ENCODE results near the gene DAB2IP. TPM values are rescaled to one million over a fixed set of nuclear protein-coding genes. Genes with fewer than 3 reads are reported as not detected.
"Not testable (repeated sequence)": the region's sequence is repeated elsewhere in the genome, so short reads cannot be mapped to it uniquely, and the experiment has no call there.

The DAB2IP gene
- total and polyA plus RNA-seq, 2 donors (not counting 1 experiment from before 2014, with no cell fraction given): 14.6 to 16.5 TPM

DNA sequence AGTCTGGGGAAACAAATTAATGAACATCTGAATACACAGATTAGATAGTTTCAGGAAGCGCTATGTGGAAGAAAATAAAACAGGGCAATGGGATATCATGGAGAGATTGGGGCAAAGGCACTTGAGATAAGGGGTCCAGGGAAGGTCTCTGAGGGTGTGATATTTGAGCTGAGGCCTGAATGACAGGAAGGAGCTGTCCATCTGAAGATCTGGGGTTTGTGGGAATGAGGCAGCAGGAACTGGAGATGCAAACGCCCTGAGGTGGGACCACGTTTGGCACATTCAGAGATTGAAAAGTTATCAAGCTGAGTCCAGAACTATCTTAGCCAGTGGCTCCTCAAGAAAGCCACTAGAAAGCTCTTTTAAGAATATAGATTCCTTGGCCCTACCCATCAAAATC is 8.7 kb upstream of the DAB2IP start:
- TF ChIP-seq, protein P1, sequence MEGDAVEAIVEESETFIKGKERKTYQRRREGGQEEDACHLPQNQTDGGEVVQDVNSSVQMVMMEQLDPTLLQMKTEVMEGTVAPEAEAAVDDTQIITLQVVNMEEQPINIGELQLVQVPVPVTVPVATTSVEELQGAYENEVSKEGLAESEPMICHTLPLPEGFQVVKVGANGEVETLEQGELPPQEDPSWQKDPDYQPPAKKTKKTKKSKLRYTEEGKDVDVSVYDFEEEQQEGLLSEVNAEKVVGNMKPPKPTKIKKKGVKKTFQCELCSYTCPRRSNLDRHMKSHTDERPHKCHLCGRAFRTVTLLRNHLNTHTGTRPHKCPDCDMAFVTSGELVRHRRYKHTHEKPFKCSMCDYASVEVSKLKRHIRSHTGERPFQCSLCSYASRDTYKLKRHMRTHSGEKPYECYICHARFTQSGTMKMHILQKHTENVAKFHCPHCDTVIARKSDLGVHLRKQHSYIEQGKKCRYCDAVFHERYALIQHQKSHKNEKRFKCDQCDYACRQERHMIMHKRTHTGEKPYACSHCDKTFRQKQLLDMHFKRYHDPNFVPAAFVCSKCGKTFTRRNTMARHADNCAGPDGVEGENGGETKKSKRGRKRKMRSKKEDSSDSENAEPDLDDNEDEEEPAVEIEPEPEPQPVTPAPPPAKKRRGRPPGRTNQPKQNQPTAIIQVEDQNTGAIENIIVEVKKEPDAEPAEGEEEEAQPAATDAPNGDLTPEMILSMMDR (conservative IDR thresholded peaks at IDR 0.05 in 1 of 2, IDR thresholded peaks at IDR 0.05 in 1 of 2; ENCODE audit: low read depth in 1 of 2, low read length in 2 of 2): no peak
- no peak for TF ChIP-seq EZH2 (IDR thresholded peaks at IDR 0.05; ENCODE audit: low read length, missing control alignments)
- Histone ChIP-seq H3K79me2 (ENCODE audit: control insufficient read depth, insufficient read depth, low read length) (no peaks in the 10 kb centered on the region), H3K4me1 (ENCODE audit: control insufficient read depth, extremely low read depth, insufficient read depth, low read length) (peaks cover 5% of the 10 kb centered on the region), H3K9ac (ENCODE audit: insufficient read depth, low read length) (no peak overlapping the region), H4K20me1 (ENCODE audit: control insufficient read depth, extremely low read depth, insufficient read depth, low read length) (no peaks in the 10 kb centered on the region), H3K27me3 (ENCODE audit: control insufficient read depth, insufficient read depth, low read length) (peaks cover 3% of the 10 kb centered on the region), H3K4me2 (ENCODE audit: extremely low read depth, insufficient read depth, low read length) (no peak overlapping the region), H2AFZ (ENCODE audit: low read length) (no peak overlapping the region), H3K9me3 (ENCODE audit: control insufficient read depth, insufficient read depth, low read depth, low read length) (no peaks in the 10 kb centered on the region), H3K27ac (ENCODE audit: insufficient read depth, low read length) (no peak overlapping the region), H3K36me3 (ENCODE audit: control insufficient read depth, insufficient read depth, low read length) (no peaks in the 10 kb centered on the region), H3K4me3 (replicated peaks in 1 of 4; ENCODE audit: control extremely low read depth in 1 of 4, insufficient read depth in 1 of 4, low read depth in 3 of 4, low read length in 4 of 4) (no peak overlapping the region)
- no peak for DNase-seq (ENCODE audit: low read depth in 2 of 2)

DNA sequence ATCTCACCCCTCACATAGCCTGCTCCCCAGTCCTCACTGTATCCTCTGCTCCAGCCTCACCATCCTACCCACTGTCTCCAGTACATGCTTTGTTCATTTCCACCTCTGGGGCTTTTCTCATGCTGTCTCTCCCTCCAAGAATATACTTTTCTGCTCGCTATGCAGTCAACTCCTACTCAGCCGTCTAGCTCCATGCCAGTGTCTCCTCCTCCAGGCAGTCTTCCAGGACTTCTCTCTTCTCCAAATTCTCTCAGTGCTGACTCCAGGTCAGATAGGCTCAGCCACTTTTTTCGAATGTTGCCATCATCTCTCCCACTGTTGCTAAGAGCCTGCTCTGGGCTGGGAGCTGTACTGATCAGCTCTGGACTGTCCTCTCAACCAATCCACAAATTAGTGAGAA is 8.0 kb upstream of the DAB2IP start:
- Histone ChIP-seq H3K9ac (ENCODE audit: insufficient read depth, low read length) (no peak overlapping the region), H3K4me1 (ENCODE audit: control insufficient read depth, extremely low read depth, insufficient read depth, low read length) (no peaks in the 10 kb centered on the region), H3K4me3 (replicated peaks in 1 of 4; ENCODE audit: control extremely low read depth in 1 of 4, insufficient read depth in 1 of 4, low read depth in 3 of 4, low read length in 4 of 4) (no peak overlapping the region), H4K20me1 (ENCODE audit: control insufficient read depth, extremely low read depth, insufficient read depth, low read length) (no peaks in the 10 kb centered on the region), H3K9me3 (ENCODE audit: control insufficient read depth, insufficient read depth, low read depth, low read length) (no peaks in the 10 kb centered on the region), H2AFZ (ENCODE audit: low read length) (no peak overlapping the region), H3K36me3 (ENCODE audit: control insufficient read depth, insufficient read depth, low read length) (no peaks in the 10 kb centered on the region), H3K4me2 (ENCODE audit: extremely low read depth, insufficient read depth, low read length) (no peak overlapping the region), H3K27ac (ENCODE audit: insufficient read depth, low read length) (no peak overlapping the region), H3K79me2 (ENCODE audit: control insufficient read depth, insufficient read depth, low read length) (no peaks in the 10 kb centered on the region), H3K27me3 (ENCODE audit: control insufficient read depth, insufficient read depth, low read length) (peaks cover 3% of the 10 kb centered on the region)
- no peak for DNase-seq (ENCODE audit: low read depth in 2 of 2)
- TF ChIP-seq, protein P1 (conservative IDR thresholded peaks at IDR 0.05 in 1 of 2, IDR thresholded peaks at IDR 0.05 in 1 of 2; ENCODE audit: low read depth in 1 of 2, low read length in 2 of 2): no peak
- no peak for TF ChIP-seq EZH2 (IDR thresholded peaks at IDR 0.05; ENCODE audit: low read length, missing control alignments)

DNA sequence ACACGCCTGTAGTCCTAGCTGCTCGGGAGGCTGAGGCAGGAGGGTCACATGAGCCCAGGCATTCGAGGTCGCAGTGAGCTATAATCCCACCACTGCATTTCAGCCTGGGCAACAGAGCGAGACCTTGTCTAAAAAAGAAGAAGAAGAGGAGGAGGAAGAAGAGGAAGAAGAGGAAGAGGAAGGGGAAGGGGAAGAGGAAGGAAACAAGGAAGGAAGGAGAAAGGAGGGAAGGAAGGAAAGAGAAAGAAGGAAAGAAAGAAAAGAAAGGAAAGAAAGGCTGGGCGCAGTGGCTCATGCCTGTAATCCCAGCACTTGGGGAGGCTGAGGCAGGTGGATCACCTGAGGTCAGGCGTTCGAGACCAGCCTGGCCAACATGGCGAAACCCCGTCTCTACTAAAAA is 7.4 kb upstream of the DAB2IP start:
- H3K9me3 ChIP-seq (ENCODE audit: control insufficient read depth, insufficient read depth, low read depth, low read length); H3K4me3 ChIP-seq (replicated peaks in 1 of 4; ENCODE audit: control extremely low read depth in 1 of 4, insufficient read depth in 1 of 4, low read depth in 3 of 4, low read length in 4 of 4); H3K4me1 ChIP-seq (ENCODE audit: control insufficient read depth, extremely low read depth, insufficient read depth, low read length); H4K20me1 ChIP-seq (ENCODE audit: control insufficient read depth, extremely low read depth, insufficient read depth, low read length); H3K27me3 ChIP-seq (ENCODE audit: control insufficient read depth, insufficient read depth, low read length); H3K4me2 ChIP-seq (ENCODE audit: extremely low read depth, insufficient read depth, low read length); H3K36me3 ChIP-seq (ENCODE audit: control insufficient read depth, insufficient read depth, low read length); DNase-seq (ENCODE audit: low read depth in 2 of 2); H3K79me2 ChIP-seq (ENCODE audit: control insufficient read depth, insufficient read depth, low read length); H3K27ac ChIP-seq (ENCODE audit: insufficient read depth, low read length); H2AFZ ChIP-seq (ENCODE audit: low read length); H3K9ac ChIP-seq (ENCODE audit: insufficient read depth, low read length): not testable (repeated sequence)
